GM12874 (cell line): ENCODE data around the gene ITGB3.
A peak's percentile ranks its signal among the peaks of the same experiment; 100 is the strongest.

Source experiments
- CTCF ChIP-seq: IDR thresholded peaks from 2 replicates; pipeline ENCODE4 v1.5.1; 2011; ENCODE audit warnings: low read depth, mild to moderate bottlenecking, control low read depth, low read length, moderate library complexity; ENCODE audit not compliant: insufficient read depth

ITGB3 gene

DNA sequence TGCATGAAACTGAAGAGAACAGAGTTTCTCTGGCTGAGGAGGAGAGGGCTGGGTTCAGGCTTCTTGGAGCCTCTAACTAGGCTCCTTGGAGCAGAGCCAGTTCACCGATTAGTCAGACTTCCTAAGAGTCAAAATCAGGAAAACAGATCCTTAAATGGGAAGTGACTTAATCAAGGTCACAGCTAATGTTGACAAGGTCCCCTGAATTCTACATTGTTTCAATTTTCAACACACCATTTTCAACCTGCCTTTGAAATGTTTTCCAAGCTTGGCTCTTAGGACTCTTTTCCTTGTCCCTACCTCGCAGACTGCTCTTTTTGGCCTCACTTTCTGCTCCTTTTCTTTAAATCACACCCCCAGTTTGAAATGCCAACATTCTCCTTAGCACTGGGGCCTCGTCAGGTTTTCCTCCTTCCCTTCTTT, 28.2 kb upstream of the ITGB3 start:
- TF ChIP-seq CTCF: no peak

DNA sequence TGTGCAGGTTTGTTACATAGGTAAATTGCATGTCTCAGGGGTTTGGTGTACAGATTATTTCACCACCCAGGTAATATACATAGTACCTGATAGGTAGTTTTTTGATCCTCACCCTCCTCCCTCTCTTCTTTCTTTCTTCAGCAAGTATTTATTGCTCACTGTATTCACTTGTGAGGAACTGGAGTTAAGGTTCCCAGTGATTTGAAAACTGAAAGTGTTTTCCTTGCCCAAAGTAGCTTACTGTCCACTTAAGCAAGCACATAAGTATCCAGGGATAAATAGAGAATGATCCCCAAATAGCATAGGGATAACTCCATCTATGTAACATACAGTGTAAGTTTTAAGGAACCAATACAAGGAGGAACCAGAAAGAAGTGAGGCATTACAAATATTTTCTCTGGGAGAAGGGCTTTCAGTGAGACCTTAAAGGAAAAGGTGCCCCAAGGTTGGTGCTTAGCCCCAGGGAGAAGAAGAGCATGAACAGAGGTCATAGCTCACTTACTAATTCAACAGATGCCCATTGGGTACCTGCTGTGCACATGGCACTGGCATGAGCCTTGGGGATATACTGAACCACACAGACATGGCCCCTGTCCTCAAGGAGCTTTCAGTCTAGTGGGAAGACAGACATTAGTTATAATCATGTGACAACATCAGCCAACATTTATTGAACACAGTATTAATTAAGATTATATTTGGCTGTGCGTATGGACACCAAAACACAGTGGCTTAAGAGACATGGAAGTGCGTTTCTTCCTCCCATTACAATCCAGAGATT, 27.5 kb upstream of the ITGB3 start:
- TF ChIP-seq CTCF: no peak

GRCh38 chr17:47227862-47228261, 25.8 kb upstream of the ITGB3 start:
- no peak for TF ChIP-seq CTCF

DNA sequence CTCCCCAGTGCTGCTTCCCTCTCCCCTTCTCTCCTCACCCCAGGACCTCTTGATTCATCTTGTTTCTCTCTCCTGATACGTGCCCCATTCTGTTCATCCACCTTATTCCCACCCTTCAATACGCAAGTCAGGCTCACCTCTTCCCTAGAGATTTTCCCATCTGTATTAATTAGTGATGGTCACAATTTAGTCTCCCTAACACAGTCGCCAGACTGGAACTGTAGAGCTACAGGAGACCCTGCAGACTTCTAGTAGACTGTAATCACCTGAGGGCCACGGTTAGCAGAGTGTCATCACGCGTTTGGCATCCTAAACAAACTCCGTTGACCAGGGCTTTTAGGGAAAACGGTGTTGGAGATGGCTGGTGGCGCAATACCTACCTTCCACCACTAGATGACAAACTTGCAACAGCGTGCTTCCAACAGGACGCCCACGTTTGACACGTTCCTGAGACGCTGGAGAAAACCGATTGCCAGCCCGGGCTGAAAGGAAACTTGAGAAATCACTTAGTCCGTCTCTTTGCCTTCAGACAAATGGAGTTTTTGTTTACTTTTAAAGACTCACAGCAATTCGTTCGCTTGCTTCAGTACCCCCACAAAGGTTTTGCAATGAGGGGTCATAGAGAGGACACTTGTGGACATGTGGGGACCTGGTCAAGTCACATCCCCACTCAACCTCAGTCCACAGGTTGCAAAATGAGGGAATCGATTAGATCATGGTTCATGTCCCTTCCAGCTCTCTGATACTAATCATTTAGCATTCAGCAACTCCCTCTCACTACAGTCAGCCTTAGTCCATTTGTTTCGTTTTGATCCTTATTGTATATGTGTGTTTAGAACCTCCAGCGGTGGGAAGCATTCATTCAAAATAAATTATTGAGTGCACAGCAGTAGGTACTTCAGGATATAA, 23.8 kb upstream of the ITGB3 start:
- peak; percentile 100 for TF ChIP-seq CTCF

GRCh38 chr17:47230864-47231263, 22.8 kb upstream of the ITGB3 start:
- TF ChIP-seq CTCF: no peak

GRCh38 chr17:47231334-47231733, 22.3 kb upstream of the ITGB3 start:
- no peak for TF ChIP-seq CTCF

GRCh38 chr17:47231866-47232265, 21.8 kb upstream of the ITGB3 start:
- TF ChIP-seq CTCF: no peak
